ELR (cell line): ENCODE results near the gene KRT1.
"Not testable (repeated sequence)": the region's sequence is repeated elsewhere in the genome, so short reads cannot be mapped to it uniquely, and the experiment has no call there.

ENCODE experiments used
- DNase-seq: peaks from one replicate; pipeline ENCODE4 v3.0.0-alpha.2; 2015; ENCODE audit warnings: low read depth

Gene KRT1

DNA sequence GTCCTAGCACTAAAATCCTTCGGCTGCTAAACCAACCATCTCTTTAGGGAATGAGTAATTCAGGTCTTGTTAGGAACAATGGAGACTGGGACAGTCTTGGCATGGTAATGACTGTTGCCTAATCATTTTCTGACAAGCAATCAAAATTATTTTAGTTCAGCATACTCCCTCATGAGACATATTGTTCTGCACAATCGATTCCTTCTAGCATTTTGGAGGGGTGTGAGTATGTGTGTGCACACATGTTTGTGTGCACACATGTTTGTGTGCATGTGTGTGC lies 2.1 kb upstream of the KRT1 start:
- DNase-seq, result no peak

DNA sequence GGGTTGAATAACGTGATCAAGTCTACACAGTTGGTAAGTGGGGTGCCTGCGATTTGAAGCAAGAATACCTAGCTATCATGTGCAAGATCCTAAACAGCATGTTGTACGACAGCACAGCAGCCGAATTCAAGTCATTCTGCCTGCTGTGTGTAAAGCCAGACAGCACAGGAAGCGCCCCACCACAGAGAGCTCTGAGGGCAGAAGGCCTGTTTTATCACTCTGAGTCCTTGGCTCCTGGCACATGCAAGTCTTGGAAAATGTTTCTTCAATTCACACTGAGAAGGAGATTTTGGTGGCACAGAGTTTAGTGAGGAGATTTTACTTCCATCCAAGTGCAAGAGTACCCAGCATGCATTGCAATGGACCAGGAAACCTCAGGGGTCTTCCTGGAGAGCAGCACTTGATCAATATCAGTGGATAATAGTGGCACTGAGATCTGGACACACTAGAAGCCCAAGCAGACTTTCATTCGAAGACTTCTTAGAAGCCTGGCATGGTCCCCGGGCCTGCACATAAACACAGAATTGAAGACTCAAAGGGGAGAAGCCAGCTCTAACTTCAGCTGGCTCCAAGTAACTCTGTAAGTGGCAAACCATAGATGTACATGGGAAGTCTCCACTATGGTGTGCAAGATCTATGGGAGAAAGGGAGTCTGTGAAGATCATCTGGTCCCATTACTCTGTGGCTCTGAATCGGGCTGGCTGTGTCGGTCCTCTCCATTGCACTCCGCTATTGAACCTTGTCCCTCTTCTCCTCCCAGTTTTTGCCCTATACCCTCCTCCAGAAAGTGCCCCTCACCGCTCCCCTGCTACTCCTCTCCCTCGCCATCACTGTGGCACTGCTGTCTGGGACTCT lies 1.5 kb upstream of the KRT1 start:
- no peak for DNase-seq

DNA sequence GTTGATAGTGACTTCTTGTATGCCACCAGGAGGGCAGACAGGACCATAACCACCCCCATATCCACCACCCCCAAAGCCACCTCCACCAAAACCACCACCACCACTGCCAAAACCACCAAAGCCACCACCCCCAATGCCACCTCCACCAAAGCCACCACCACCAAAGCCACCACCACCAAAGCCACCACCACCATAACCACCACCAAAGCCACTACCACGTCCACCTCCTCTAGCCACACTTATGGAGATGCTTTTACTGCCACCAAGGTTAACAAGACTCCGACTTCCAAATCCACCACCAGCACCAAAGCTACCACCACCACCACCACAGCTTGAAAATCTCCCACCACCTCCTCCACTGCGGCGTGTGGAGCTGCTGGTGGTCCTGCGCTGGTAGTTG lies 332 bp downstream of the KRT1 start:
- no peak for DNase-seq

DNA sequence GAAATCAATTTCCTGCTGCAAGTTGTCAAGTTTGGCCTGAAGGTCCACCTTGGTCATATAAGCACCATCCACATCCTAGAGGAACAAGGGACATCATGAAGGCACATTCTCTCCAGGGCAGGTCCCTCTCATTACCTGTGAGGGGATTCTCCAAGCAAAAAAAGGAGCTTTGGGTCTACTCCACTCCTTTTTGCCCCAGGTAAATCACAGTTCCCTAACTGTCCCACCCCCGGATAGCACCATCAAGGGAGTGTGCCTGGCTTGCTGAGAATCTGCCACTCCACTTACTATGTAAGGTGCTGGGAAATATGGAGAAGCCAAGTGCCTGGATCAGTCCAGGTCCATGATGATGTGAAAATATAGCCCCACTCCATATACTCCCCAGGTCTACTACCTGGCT lies 2.5 kb downstream of the KRT1 start:
- no peak for DNase-seq

DNA sequence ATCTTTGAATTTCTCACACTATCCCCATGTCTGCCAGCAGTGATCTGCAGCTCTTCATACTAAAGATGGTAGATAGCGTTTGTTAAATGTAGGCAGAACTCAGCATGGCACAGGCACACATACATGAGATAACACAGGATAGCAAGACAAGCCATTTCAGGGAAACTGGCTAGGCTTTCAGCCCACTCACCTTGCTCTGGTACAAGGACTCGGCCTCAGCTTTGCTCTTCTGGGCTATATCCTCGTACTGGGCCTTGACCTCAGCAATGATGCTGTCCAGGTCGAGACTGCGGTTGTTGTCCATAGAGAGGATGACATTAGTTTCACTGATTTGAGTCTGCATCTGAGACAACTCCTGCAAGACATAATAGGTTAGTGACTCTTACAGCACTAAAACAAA lies 3.1 kb downstream of the KRT1 start:
- DNase-seq, result no peak

DNA sequence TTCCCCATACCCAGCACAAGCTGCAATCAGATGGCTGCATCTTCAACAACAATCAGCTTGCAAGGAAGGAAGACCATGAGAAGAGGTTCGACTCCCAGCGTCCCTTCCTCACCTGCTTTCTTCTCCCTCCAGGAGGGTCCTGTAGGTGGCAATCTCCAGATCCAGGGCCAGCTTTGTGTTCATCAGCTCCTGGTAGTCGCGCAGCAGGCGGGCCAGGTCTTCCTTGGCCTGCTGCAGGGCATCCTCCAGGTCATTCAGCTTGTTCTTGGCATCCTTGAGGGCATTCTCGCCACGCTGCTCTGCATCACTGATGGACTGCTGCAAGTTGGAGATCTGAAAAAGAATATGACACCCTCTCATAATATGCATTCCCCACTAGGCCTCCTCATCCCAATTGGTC lies 4.0 kb downstream of the KRT1 start:
- DNase-seq, result no peak

DNA sequence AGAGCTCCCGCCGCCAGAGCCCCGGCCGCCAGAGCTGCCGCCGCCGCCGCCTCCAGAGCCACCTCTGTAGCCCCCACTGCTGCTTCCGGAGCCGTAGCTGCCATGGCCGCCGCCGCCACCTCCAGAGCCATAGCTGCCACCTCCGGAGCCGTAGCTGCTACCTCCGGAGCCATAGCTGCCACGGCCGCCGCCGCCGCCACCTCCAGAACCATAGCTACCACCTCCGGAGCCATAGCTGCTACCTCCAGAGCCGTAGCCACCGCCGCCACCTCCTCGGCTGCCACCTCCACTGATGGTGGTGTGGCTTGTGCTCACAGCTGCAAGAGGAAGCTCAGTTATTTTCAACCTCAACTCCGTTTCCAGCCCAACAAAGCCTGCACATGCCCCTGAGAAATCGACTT lies 4.9 kb downstream of the KRT1 start:
- DNase-seq, result no peak

DNA sequence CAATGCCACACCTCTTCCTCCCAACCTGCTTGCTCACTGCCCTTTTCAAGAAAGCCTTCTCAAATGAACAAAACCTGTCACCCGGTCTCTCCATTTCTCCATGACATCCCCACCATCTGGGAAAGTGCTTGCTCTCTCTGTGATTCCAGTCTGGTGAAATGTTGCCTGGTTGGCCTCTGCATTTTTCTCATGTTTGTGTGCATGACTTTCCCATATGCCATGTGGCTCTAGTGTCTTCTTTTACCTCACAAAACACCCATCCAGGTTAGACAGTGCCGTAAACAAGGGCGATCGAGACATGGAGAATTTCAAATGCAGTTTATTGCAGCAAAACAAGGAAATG lies 5.8 kb downstream of the KRT1 start:
- no peak for DNase-seq

DNA sequence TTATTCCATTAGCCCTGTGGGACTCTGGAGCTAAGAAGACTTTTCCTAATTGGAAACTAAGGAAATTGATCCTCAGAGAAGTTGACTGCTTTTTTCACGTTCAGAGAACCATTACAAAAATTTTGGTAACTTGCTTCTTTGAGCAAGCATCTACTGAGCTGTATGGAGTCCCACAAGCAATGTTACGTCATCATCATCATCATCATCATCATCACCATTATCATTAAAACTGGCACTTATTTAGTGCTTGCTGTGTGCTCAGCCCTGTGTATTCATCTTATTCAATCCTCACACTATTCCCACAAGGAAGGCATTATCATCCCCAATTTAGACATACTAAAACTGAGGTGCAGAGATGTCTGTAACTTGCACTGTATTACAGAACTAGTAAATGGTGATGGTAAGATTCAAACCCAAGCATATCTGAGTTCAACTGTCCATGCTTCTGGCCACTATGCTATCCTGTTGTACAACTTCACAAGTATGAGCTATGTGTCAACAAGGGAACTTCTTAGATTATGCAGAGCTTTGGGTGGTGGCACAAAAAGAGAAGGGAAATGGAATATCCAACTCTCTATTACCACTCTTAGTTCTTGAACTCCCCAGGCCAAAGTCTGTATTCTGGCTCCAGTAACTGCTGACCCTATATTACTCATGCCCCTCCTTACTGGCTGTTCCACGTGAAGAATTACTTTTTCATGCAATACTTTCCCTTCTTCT lies 6.3 kb downstream of the KRT1 start:
- no peak for DNase-seq

DNA sequence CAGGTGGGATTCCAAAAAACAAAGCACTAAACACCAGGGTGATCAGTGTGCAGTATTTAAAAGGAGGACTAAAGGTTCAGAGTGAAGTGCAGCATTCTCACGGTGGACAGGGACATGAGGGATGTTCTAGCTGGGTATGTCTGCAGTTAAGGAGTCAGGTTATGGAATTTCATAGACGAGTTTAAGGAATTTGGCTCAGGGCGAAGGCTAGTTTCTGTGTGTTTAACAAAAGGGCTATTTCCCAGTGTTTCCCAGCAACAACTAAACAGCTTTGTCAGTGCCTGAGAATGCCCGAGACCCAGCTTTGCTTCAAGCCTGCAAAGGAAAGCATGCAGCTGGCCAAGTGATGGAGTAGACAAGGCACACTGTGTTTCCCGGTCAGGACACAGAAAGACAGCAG lies 7.0 kb downstream of the KRT1 start:
- no peak for DNase-seq

DNA sequence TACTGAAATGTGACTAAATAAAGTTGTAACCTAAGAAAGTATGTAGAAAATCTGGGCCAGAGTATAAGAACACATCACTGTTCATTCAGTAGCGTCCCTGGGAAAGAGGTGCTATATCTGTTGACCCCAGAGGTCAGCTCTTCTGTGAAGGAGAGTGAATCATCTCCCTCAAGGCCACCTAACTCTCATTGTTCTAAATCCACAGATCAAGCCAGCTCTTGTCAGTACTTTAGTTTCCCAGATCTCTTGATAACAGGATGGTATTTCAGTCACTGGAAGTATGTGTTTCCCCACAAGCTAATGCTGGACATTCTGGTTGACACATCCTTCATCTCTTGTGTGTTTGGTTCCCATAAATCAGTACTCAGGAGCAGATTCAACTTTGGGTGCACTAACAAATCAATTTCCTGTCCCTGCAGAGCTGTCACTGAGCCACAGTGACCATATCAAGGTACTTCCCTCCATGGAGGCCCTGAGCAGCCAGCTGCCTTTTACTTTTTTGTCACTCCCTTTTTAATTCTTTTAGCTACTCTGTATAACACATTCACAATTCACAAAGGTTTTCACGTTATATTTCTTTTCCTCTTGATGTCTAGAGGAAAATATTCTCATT lies 7.8 kb downstream of the KRT1 start:
- peak; percentile 41 for DNase-seq

DNA sequence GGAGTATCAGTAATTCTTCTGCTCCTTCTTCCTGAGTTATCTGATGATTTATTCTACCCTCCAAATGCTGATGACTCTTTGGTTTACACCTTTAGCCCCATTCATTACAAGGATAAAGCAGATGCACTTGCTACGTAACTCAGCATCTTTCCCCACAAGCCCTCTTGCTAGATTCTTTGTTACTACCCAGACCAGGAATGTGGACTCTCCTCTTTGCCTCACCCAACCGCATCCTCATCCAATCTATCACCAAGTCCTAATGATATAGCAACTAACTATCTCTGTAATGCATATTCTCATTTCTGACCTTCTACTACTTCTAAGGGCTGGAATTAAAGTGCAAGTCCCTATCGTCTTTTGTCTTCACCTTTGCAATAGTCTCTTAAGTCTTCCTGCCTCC lies 9.2 kb downstream of the KRT1 start:
- no peak for DNase-seq

DNA sequence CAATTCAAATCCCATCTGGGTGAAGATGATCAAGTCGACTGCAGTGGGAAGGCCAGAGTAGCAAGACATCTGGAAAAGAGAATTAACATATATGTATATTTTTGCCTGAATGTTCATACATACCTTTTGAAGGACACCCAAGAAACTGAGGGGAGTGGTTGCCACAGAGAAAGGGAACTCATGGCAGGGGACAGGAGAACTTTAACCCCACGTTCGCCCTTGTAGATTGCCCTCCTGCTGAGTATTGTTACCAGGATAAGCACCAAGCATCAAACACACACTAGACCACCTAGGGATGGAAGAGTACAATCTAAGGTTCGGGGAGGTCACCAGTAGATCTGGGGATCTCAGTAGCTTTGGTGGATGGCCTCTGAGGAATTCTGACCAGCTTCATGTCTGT lies 9.7 kb downstream of the KRT1 start:
- no peak for DNase-seq

DNA sequence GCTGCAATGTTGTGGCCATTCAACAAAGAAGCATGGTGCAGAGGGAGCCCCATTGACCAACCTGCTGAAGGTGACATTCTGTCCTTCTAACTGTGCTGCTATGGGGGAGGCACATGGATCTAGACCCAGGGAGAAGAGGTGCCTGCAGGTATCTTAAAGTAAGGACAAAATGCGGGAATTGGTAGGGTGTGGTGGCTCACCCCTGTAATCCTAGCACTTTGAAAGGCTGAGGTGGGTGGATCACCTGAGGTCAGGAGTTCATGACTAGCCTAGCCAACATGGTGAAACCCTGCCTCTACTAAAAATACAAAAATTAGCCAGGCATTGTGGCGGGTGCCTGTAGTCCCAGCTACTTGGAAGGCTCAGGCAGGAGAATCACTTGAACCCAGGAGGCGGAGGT lies 10.3 kb downstream of the KRT1 start:
- DNase-seq, result not testable (repeated sequence)

DNA sequence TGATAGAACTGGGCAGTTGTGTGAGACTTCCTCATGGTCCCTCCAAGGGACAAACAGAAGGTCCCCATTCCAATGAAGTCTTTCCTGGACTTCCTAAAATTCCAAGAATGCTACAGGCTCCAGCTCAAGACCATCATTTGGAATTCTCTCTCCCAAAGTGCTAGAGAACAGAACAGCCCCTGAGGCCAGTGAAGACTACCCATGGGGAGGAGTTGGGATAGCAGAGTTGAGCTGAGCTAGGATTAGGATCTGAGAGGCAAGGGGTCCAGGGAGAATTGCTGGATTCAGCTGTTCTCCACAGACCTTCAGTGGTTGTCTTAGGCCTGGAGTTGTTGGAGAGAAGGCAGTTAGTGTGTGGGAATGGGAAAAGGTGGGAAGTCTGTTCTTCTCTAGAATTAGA lies 10.8 kb downstream of the KRT1 start:
- no peak for DNase-seq

DNA sequence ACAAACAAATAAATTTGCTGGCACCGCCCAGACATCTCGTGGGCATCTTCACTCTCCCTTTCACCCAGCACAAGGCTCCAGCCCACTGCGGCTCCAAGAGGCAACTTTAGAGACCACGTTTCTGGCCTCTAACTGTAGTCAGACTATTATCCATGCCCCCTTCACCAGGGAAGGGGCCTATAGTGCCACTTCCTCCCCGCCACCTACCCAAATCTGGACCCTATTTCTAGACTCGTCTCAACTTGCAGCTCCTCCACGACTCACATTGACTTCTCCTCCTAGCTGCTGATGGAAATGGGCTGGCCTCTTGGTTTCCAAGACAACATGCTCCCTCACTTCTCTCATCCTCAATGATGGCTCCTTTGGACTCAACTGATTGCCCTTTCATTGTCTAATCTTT lies 12.3 kb downstream of the KRT1 start:
- no peak for DNase-seq

DNA sequence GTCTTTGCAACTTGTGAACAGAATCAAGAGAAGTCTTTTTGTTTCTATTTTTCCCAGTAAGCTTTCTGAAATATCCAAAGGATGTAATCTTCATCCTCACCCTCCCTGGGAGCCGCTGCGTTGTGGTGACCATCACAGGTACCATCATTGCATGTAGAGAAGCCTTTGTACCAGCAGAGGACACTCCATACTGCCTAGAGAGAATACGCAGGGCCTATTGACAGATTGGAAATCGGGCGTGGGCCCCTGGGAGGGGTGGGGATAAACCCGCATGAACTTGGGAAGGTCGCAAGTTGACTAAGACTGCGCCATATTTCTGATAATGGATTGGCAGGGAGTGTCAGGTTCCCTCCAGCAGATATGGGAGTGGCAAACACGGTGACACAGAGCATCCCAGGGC lies 12.7 kb downstream of the KRT1 start:
- peak; percentile 13 for DNase-seq

DNA sequence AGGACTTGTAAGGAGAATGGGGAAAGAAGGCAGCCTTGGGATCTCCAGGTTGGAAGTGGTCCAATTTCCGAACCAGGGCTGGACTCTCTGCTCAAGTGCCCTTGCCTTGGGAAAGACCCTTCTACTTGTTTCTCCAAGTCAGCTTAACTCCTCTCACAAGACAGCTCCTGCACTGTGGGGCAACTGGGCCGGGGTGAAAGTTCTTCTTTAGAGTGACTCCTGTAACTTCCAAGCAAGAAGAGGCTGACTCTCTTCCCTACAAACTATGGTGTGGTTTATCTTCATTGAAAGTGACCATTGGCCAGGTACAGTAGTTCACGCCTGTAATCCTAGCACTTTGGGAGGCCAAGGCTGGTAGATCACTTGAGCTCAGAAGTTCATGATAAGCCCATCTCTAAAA lies 13.7 kb downstream of the KRT1 start:
- DNase-seq, result no peak

DNA sequence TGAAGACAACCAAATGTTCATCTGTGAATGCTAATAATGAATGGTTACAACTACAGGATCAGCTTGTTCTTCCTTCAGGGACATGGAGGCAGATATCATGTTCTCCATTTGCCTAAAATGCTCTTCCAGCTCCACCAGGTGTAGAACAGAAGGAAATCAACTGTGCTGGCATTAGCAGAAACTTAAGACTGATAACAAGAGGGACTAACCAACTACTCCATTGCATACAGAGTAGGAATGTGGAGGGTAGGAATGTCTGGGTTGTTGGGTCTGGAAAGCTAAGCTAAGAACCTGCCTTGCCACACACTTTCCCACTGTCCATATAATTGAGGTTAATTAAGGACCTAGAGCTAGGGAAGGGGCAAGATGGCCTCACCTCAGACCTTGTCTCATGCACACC lies 16.8 kb downstream of the KRT1 start:
- no peak for DNase-seq

DNA sequence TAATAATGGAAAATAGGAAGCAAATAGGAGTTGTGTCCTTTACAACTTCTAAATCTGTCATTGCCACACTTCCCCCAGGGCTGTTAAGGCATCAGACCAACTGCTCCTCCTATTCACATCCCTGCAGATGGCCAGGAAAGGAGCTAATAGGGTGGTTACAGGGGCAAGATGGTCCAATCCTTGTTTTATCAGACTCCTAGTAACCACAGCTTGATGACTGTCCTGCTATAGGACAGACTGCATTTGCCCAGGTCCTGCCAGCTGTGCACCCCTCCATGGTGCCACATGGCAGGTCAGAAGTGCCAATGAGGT lies 17.3 kb downstream of the KRT1 start:
- DNase-seq, result no peak

DNA sequence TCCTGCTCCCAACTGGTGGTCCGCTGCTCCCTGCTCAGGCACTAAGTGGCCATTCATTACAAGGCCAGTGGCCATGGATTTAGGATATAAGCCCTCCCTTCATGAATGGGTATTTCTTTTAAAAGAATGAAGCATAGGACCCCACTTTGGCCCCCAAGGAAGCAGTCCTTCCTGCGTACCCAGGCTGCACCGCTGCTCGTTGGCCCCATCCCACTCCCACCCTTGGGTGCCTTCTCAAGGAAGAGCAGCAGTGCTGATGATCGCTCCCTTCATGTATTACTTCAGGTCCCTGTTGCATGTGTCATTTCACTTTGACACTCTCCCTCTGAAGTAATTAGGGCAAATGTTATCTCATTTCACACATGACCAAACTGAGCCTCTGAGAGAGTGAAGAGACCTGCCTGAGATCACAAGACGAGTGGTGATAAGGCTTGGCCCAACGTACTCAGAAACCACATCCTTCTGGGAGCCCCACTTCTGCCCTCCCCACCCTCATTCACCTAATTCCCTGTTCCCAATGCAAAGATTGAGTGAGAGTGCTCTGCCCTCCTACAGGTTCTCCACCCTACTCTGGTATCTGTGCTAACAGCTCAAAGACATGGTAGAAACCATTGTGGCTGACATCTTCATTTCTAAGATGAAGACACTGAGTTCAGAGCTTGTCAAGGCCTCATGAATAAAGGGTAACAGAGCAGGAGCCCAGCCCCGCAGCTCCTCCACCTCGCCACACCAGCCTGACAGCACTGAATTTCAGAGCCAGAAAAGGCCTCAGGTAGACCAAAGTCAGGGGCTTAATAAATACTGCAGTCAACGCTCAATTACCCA lies 17.9 kb downstream of the KRT1 start:
- no peak for DNase-seq

DNA sequence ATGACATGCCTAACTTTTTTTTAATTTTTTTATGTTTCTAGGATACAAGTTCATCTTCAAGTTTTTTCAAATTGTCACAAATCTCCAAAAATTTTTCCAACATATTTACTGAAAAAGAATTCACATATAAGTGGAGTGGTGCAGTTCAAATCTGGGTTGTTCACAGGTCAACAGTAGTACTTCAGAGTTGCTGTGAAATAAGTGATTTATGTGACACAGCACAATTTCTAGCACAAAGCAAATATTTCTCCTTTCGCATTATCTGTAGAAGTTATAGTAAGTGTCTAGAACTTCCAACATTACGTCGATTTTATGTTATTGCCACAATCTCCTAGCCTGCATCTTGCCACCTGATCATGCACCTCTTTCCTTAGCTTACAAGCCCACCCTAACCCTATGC lies 18.5 kb downstream of the KRT1 start:
- no peak for DNase-seq

DNA sequence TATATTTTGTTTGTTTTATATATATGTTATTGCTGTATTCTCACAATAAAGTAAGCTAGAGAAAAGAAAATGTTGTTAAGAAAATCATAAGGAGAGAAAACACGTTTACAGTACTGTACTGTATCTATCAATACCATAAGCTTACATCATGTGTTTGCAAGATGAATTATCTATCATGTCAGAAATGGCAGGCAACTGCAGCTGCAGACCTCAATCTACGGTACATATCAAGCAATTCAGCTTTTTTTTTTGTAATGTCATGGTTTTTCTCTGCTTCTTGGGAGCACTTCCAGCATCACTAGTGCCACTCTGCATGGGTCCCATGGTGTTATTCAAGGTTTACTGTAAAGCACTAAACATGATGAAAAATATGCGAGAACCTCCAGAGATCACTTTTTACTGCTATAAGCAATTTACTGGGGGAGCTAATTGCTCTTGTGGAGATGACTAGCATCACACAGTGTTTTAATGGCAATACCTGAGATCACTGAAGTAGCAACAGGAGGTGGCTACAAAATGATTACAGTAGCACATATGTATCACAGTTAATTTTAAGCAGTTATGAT lies 19.2 kb downstream of the KRT1 start:
- DNase-seq, result no peak
